NCI-H187 treated with DMSO at 0.1 percent for 48 hours (cell line): ENCODE data around the gene TANGO2.

ENCODE experiments used
- DNase-seq: peaks from one replicate; lab custom pipeline; 2025; lab: John Stamatoyannopoulos, UW

The TANGO2 gene

GRCh38 chr22:20106205-20106848, 85.4 kb downstream of the TANGO2 start:
- no peak for DNase-seq

GRCh38 chr22:20106849-20107237, 85.9 kb downstream of the TANGO2 start:
- DNase-seq, result no peak

GRCh38 chr22:20107471-20107901, 86.6 kb downstream of the TANGO2 start:
- DNase-seq, result no peak

- DNase-seq, result no peak
These were observed 87.2 kb downstream of the TANGO2 start for GRCh38 chr22:20107951-20108756.

- no peak for DNase-seq
These were observed 87.9 kb downstream of the TANGO2 start for GRCh38 chr22:20108757-20109230.

- DNase-seq, result no peak
These were observed 88.8 kb downstream of the TANGO2 start for GRCh38 chr22:20109411-20110358.

- no peak for DNase-seq
These were observed 89.6 kb downstream of the TANGO2 start for GRCh38 chr22:20110359-20110985.

GRCh38 chr22:20111045-20111688, 90.3 kb downstream of the TANGO2 start:
- no peak for DNase-seq

GRCh38 chr22:20111689-20112622, 91.0 kb downstream of the TANGO2 start:
- DNase-seq, result no peak

GRCh38 chr22:20112623-20113511, 92.0 kb downstream of the TANGO2 start:
- DNase-seq, result no peak

GRCh38 chr22:20113551-20114310, 92.8 kb downstream of the TANGO2 start:
- DNase-seq, result no peak

GRCh38 chr22:20114506-20115475, 93.9 kb downstream of the TANGO2 start:
- DNase-seq, result no peak

- no peak for DNase-seq
These were observed 94.9 kb downstream of the TANGO2 start, which contains the start of gene RANBP1 for GRCh38 chr22:20115691-20116375. TSS of gene RANBP1 (plus strand) at chr22:20116104. CDS start at chr22:20116185, 81 bp downstream.

GRCh38 chr22:20116376-20116950, 95.6 kb downstream of the TANGO2 start:
- DNase-seq, result no peak
